ENCODE data around the gene ZNF367. TPM values are rescaled to one million over a fixed set of nuclear protein-coding genes. Genes with fewer than 3 reads are reported as not detected.

Gene ZNF367
- total RNA-seq (8.8 TPM), polyA plus RNA-seq (1 to 10 TPM; 1.1 to 1.6 (median 1.4) TPM)

DNA sequence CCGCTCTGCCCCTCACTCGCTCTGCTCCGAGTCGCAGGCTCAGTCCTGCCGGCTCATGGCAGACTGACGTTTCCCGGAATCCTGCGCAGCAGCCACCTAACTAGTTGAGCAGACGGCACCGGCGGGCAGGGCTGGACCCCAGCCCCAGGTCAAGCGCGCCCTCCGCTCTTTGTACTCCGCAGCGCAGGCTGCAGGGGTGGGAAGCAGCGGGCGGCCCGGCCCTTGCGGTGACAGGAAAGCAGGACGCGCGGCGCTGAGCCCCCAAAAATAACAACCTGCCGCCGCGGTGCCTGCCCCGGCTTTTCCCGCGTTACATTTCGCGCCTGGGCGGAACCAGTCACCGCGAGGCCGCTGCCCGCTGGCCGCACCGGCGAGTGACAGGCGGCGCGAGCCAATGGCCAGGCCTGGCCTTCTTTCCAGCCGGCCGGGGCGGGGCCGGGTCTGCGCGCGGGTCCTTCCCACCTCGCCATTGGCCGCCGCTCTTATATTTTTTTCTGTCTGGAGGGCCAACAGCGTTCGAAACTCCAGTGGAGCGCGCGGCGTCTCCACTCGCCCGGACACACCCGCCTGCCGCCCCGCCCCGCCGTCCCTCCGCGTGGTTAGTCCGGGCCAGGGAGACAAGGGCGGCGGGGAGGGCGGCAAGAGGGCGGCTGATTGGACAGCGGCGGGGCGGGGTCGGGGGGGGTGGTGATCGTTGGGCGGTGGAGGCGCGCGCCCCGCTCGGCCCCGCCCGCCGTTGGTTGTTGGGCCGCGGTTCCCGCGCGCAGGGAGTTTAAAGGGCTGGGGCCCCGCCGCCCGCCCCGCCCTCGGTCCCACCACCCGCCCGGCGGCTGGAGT is at the start of gene ZNF367:
Gene ZNF367 (minus strand): TSS at position 288 of the 837 bp plus-strand sequence. CDS start 338 bp downstream, outside the sequence.
- Histone ChIP-seq H3K36me3 (ENCODE audit: control insufficient read depth, insufficient read depth, low read length) (no peaks in the 10 kb centered on the region), H3K9me3 (ENCODE audit: control insufficient read depth in 2 of 2, low read length in 2 of 2) (no peaks in the 10 kb centered on the region), H3K4me1 (ENCODE audit: control insufficient read depth, insufficient read depth, low read length, poor library complexity, severe bottlenecking) (peaks cover 46% of the 10 kb centered on the region), H3K27ac (ENCODE audit: insufficient read depth, low read length, poor library complexity, severe bottlenecking) (peak within 1 kb of the TSS; percentile 92), H3K4me3 (ENCODE audit: low read depth, low read length) (peak within 1 kb of the TSS; percentile 96), H3K27me3 (ENCODE audit: control insufficient read depth, insufficient read depth, low read length) (no peaks in the 10 kb centered on the region)
- no peaks in the 10 kb centered on the region for H3K9me3 Mint-ChIP-seq
- peak; percentile 90 to 99 (median 90) for DNase-seq
- H3K27me3 Mint-ChIP-seq, result no peaks in the 10 kb centered on the region
- ATAC-seq (ENCODE audit: low read depth in 2 of 2), result peak; percentile 76
- H3K36me3 Mint-ChIP-seq, result no peaks in the 10 kb centered on the region
- H3K4me3 Mint-ChIP-seq, result peak within 1 kb of the TSS; percentile 91 to 94 (median 93)
- H3K27ac Mint-ChIP-seq, result peak within 1 kb of the TSS; percentile 96
- peaks cover 18 to 41% (median 31%) of the 10 kb centered on the region in 4 donors for H3K4me1 Mint-ChIP-seq

DNA sequence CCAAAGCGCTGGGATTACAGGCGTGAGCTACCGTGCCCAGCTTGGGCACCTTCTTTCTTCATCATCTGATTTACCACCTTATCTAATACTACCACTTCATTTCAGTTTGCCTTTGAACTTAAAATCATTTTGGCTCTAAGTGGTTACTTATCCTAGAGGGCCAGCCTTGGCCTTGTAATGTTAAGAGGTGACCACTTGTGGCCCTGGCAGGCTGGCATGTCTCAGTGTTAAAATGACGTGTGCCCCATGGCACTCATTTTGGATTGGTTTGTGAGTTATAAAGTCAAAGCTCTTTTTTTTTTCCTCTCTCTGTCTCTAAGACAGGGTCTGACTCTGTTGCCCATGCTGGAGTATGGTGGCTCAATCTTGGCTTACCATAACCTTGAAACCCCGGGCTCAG is 49.6 kb upstream of the ZNF367 start:
- H3K27me3 Mint-ChIP-seq, result no peaks in the 10 kb centered on the region
- H3K4me3 Mint-ChIP-seq, result no peak overlapping the region
- Histone ChIP-seq H3K27me3 (ENCODE audit: control insufficient read depth, insufficient read depth, low read length) (no peaks in the 10 kb centered on the region), H3K4me3 (ENCODE audit: low read depth, low read length) (no peak overlapping the region), H3K9me3 (ENCODE audit: control insufficient read depth in 2 of 2, low read length in 2 of 2) (no peaks in the 10 kb centered on the region), H3K36me3 (ENCODE audit: control insufficient read depth, insufficient read depth, low read length) (peaks cover 49% of the 10 kb centered on the region), H3K4me1 (ENCODE audit: control insufficient read depth, insufficient read depth, low read length, poor library complexity, severe bottlenecking) (no peaks in the 10 kb centered on the region), H3K27ac (ENCODE audit: insufficient read depth, low read length, poor library complexity, severe bottlenecking) (no peak overlapping the region)
- no peak overlapping the region for H3K27ac Mint-ChIP-seq
- no peak for ATAC-seq (ENCODE audit: low read depth in 2 of 2)
- H3K9me3 Mint-ChIP-seq, result no peaks in the 10 kb centered on the region
- no peak for DNase-seq
- H3K4me1 Mint-ChIP-seq, result peaks cover 0 to 3% (median 0%) of the 10 kb centered on the region in 4 donors
- H3K36me3 Mint-ChIP-seq, result peaks cover 25% of the 10 kb centered on the region

DNA sequence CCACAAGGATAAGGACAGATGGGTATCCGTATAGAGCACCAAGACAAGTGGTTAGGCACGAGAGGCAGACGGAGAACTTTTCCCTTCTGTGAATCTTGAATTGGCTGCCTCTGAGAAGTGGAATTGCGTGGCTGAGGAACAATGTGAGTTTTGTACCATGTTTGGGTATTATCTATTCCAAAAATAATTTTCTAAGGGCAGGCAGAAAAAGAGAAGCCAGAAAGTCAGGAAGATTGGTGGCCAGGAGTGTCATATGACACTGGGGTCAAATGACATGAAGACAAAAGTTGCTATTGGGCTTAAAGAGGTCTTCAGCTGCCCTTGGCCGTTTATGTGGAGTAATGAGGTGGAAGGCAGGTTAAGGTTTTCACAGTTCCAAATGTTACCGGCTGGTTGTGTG is 46.3 kb upstream of the ZNF367 start:
- Histone ChIP-seq H3K4me1 (ENCODE audit: control insufficient read depth, insufficient read depth, low read length, poor library complexity, severe bottlenecking) (no peaks in the 10 kb centered on the region), H3K27ac (ENCODE audit: insufficient read depth, low read length, poor library complexity, severe bottlenecking) (no peak overlapping the region), H3K27me3 (ENCODE audit: control insufficient read depth, insufficient read depth, low read length) (no peaks in the 10 kb centered on the region), H3K36me3 (ENCODE audit: control insufficient read depth, insufficient read depth, low read length) (peaks cover 38% of the 10 kb centered on the region), H3K9me3 (ENCODE audit: control insufficient read depth in 2 of 2, low read length in 2 of 2) (no peaks in the 10 kb centered on the region), H3K4me3 (ENCODE audit: low read depth, low read length) (no peak overlapping the region)
- Mint-ChIP-seq H3K4me1 (peaks cover 0 to 5% (median 2%) of the 10 kb centered on the region in 4 donors), H3K27me3 (no peaks in the 10 kb centered on the region), H3K36me3 (peaks cover 36% of the 10 kb centered on the region), H3K4me3 (no peak overlapping the region), H3K27ac (no peak overlapping the region), H3K9me3 (no peaks in the 10 kb centered on the region)
- DNase-seq (no peak), ATAC-seq (ENCODE audit: low read depth in 2 of 2) (no peak)

DNA sequence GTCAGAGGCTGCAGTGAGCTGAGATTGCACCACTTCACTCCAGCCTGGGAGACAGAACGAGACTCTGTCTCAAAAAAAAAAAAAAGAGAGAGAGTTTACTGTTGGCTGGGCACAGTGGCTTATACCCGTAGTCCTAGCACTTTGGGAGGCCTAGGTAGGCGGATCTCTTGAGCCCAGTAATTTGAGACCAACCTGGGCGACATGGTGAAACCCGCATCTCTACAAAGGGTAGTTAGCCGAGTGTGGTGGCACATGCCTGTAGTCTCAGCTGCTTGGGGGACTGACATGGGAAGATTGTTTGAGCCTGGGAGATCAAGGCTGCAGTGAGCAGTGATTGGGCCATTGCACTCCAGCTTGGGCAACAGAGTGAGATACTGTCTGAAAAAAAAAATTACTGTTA is 44.4 kb upstream of the ZNF367 start:
- H3K9me3 ChIP-seq (ENCODE audit: control insufficient read depth in 2 of 2, low read length in 2 of 2), result no peaks in the 10 kb centered on the region
- no peaks in the 10 kb centered on the region for H3K9me3 Mint-ChIP-seq
- H3K27ac ChIP-seq (ENCODE audit: insufficient read depth, low read length, poor library complexity, severe bottlenecking), result no peak overlapping the region
- peaks cover 35% of the 10 kb centered on the region for H3K36me3 ChIP-seq (ENCODE audit: control insufficient read depth, insufficient read depth, low read length)
- H3K4me3 ChIP-seq (ENCODE audit: low read depth, low read length), result no peak overlapping the region
- H3K27me3 Mint-ChIP-seq, result no peaks in the 10 kb centered on the region
- no peak overlapping the region for H3K4me3 Mint-ChIP-seq
- peaks cover 43% of the 10 kb centered on the region for H3K36me3 Mint-ChIP-seq
- DNase-seq (no peak), ATAC-seq (ENCODE audit: low read depth in 2 of 2) (no peak)
- H3K4me1 Mint-ChIP-seq, result peaks cover 5 to 13% (median 9%) of the 10 kb centered on the region in 4 donors
- no peak overlapping the region for H3K27ac Mint-ChIP-seq
- no peaks in the 10 kb centered on the region for H3K27me3 ChIP-seq (ENCODE audit: control insufficient read depth, insufficient read depth, low read length)
- no peaks in the 10 kb centered on the region for H3K4me1 ChIP-seq (ENCODE audit: control insufficient read depth, insufficient read depth, low read length, poor library complexity, severe bottlenecking)

DNA sequence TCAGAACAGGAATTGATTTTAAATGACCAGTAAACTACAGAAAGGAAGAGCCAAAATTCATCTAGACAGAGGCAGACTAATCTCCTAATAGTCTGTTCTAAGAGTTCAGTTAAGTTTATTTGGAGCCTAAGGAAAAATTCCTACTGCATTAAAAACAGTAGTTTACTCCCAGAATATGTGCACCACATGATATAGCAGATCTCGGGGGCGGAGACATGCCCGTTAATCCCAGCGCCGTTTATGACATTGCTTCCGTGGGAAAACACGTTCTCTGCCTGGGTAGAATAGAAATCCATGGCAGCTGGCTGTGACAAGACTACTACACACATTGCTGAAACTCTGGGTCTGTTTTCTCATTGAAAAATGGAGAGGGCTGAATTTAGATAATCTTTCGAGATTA is 43.2 kb upstream of the ZNF367 start:
- no peak for DNase-seq
- no peak overlapping the region for H3K4me3 Mint-ChIP-seq
- Histone ChIP-seq H3K4me1 (ENCODE audit: control insufficient read depth, insufficient read depth, low read length, poor library complexity, severe bottlenecking) (no peaks in the 10 kb centered on the region), H3K27me3 (ENCODE audit: control insufficient read depth, insufficient read depth, low read length) (no peaks in the 10 kb centered on the region), H3K27ac (ENCODE audit: insufficient read depth, low read length, poor library complexity, severe bottlenecking) (no peak overlapping the region), H3K4me3 (ENCODE audit: low read depth, low read length) (no peak overlapping the region), H3K9me3 (ENCODE audit: control insufficient read depth in 2 of 2, low read length in 2 of 2) (no peaks in the 10 kb centered on the region), H3K36me3 (ENCODE audit: control insufficient read depth, insufficient read depth, low read length) (peaks cover 30% of the 10 kb centered on the region)
- H3K36me3 Mint-ChIP-seq, result peaks cover 39% of the 10 kb centered on the region
- no peaks in the 10 kb centered on the region for H3K9me3 Mint-ChIP-seq
- peaks cover 5 to 13% (median 10%) of the 10 kb centered on the region in 4 donors for H3K4me1 Mint-ChIP-seq
- no peak for ATAC-seq (ENCODE audit: low read depth in 2 of 2)
- no peaks in the 10 kb centered on the region for H3K27me3 Mint-ChIP-seq
- H3K27ac Mint-ChIP-seq, result peak overlapping the region in 1 of 3 donors; percentile 8

DNA sequence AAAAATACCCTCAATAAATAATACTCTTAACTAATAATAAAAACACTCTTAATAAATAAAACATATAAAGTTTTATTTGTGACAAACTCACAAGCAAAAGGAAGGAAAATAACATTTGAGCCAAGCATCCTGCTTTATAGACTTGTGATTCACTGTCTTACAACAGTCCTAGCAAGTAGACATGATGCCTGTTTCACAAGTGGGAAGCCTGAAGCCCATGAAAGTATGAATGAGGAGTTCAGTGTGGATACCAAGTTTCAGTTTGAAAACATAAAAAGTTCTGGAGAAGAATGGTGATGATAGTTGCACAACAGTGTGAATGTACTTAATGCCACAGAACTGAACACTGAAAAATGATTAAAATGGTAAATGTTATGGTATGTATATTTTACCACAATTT is 42.7 kb upstream of the ZNF367 start:
- H3K27ac Mint-ChIP-seq, result peak overlapping the region in 1 of 3 donors; percentile 8
- Histone ChIP-seq H3K36me3 (ENCODE audit: control insufficient read depth, insufficient read depth, low read length) (peaks cover 26% of the 10 kb centered on the region), H3K27me3 (ENCODE audit: control insufficient read depth, insufficient read depth, low read length) (no peaks in the 10 kb centered on the region), H3K27ac (ENCODE audit: insufficient read depth, low read length, poor library complexity, severe bottlenecking) (no peak overlapping the region), H3K4me3 (ENCODE audit: low read depth, low read length) (no peak overlapping the region), H3K9me3 (ENCODE audit: control insufficient read depth in 2 of 2, low read length in 2 of 2) (no peaks in the 10 kb centered on the region), H3K4me1 (ENCODE audit: control insufficient read depth, insufficient read depth, low read length, poor library complexity, severe bottlenecking) (no peaks in the 10 kb centered on the region)
- H3K36me3 Mint-ChIP-seq, result peaks cover 37% of the 10 kb centered on the region
- no peaks in the 10 kb centered on the region for H3K9me3 Mint-ChIP-seq
- H3K4me1 Mint-ChIP-seq, result peaks cover 5 to 13% (median 10%) of the 10 kb centered on the region in 4 donors
- no peak overlapping the region for H3K4me3 Mint-ChIP-seq
- ATAC-seq (ENCODE audit: low read depth in 2 of 2) (no peak), DNase-seq (no peak)
- no peaks in the 10 kb centered on the region for H3K27me3 Mint-ChIP-seq

DNA sequence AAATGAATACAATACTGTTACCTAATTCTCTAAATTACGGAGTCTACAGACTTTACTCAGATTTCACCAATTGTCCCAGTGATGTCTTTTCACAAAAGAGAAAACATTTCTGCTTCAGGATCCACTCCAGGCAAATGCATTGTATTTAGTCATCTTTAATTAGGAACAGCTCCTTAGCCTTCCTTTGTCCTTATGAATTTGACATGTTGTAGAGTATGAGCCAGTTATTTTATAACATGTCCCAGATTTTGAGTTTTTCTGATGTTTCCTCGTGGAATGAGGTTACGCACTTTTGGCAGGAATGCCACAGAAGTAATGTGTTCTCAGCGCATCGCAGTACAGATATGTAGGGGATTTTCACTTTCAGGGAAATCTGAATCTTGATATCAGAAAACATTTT is 42.3 kb upstream of the ZNF367 start:
- no peaks in the 10 kb centered on the region for H3K27me3 ChIP-seq (ENCODE audit: control insufficient read depth, insufficient read depth, low read length)
- H3K9me3 Mint-ChIP-seq, result no peaks in the 10 kb centered on the region
- H3K27me3 Mint-ChIP-seq, result no peaks in the 10 kb centered on the region
- no peak overlapping the region for H3K4me3 Mint-ChIP-seq
- peak overlapping the region in 2 of 3 donors; percentile 20 to 41 for H3K27ac Mint-ChIP-seq
- no peaks in the 10 kb centered on the region for H3K4me1 ChIP-seq (ENCODE audit: control insufficient read depth, insufficient read depth, low read length, poor library complexity, severe bottlenecking)
- ATAC-seq (ENCODE audit: low read depth in 2 of 2) (no peak), DNase-seq (no peak)
- no peak overlapping the region for H3K27ac ChIP-seq (ENCODE audit: insufficient read depth, low read length, poor library complexity, severe bottlenecking)
- H3K4me3 ChIP-seq (ENCODE audit: low read depth, low read length), result no peak overlapping the region
- no peaks in the 10 kb centered on the region for H3K9me3 ChIP-seq (ENCODE audit: control insufficient read depth in 2 of 2, low read length in 2 of 2)
- H3K36me3 ChIP-seq (ENCODE audit: control insufficient read depth, insufficient read depth, low read length), result peaks cover 22% of the 10 kb centered on the region
- H3K4me1 Mint-ChIP-seq, result peaks cover 5 to 13% (median 10%) of the 10 kb centered on the region in 4 donors
- peaks cover 33% of the 10 kb centered on the region for H3K36me3 Mint-ChIP-seq

Measured in CD4-positive, CD25-positive, alpha-beta regulatory T cell (primary cell).